GM12878 (cell line): ENCODE results near the gene EPHA4.

Experiments used
- POLR2A ChIP-seq: IDR thresholded peaks from 2 replicates; pipeline ENCODE4 v1.6.1; 2011; ENCODE audit warnings: low read depth, mild to moderate bottlenecking, low read length
- STAT1 ChIP-seq: fragments of 450-650 bp; conservative IDR thresholded peaks from 2 replicates; pipeline ENCODE4 v1.6.1; 2014; ENCODE audit warnings: antibody characterized with exemption, mild to moderate bottlenecking
- TF ChIP-seq, protein P1 (sequence below): fragments of 450-650 bp; formaldehyde crosslinking; IDR thresholded peaks from 2 replicates; pipeline ENCODE4 v1.5.0; 2022; ENCODE audit warnings: mild to moderate bottlenecking, missing genetic modification characterization

GRCh38 chr2:221500501-221501209, 71.4 kb downstream of the EPHA4 start:
- TF ChIP-seq POLR2A (no peak), STAT1 (no peak)
- TF ChIP-seq, protein P1, sequence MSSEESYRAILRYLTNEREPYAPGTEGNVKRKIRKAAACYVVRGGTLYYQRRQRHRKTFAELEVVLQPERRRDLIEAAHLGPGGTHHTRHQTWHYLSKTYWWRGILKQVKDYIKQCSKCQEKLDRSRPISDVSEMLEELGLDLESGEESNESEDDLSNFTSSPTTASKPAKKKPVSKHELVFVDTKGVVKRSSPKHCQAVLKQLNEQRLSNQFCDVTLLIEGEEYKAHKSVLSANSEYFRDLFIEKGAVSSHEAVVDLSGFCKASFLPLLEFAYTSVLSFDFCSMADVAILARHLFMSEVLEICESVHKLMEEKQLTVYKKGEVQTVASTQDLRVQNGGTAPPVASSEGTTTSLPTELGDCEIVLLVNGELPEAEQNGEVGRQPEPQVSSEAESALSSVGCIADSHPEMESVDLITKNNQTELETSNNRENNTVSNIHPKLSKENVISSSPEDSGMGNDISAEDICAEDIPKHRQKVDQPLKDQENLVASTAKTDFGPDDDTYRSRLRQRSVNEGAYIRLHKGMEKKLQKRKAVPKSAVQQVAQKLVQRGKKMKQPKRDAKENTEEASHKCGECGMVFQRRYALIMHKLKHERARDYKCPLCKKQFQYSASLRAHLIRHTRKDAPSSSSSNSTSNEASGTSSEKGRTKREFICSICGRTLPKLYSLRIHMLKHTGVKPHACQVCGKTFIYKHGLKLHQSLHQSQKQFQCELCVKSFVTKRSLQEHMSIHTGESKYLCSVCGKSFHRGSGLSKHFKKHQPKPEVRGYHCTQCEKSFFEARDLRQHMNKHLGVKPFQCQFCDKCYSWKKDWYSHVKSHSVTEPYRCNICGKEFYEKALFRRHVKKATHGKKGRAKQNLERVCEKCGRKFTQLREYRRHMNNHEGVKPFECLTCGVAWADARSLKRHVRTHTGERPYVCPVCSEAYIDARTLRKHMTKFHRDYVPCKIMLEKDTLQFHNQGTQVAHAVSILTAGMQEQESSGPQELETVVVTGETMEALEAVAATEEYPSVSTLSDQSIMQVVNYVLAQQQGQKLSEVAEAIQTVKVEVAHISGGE (CRISPR knock-in tag), result no peak
